CD4-positive, alpha-beta T cell treated with Interleukin-6 for 4 hours (primary cell): Measurements from ENCODE around the gene MTFP1.
"Not testable (repeated sequence)": the region's sequence is repeated elsewhere in the genome, so short reads cannot be mapped to it uniquely, and the experiment has no call there.

Source experiments
- DNase-seq: peaks from one replicate; pipeline ENCODE4 v3.0.0-alpha.2; 2020; ENCODE audit warnings: mixed read lengths

The MTFP1 gene

GRCh38 chr22:30459181-30460052 is 33.8 kb downstream of the MTFP1 start:
- DNase-seq: no peak

GRCh38 chr22:30460147-30460546 is 34.6 kb downstream of the MTFP1 start:
- no peak for DNase-seq

- not testable (repeated sequence) for DNase-seq
These were observed 35.0 kb downstream of the MTFP1 start for GRCh38 chr22:30460555-30460954.

- DNase-seq: no peak
These were observed 43.6 kb downstream of the MTFP1 start for GRCh38 chr22:30469165-30469564.

- no peak for DNase-seq
These were observed 45.1 kb downstream of the MTFP1 start for GRCh38 chr22:30470655-30471054.

- DNase-seq: no peak
These were observed 46.2 kb downstream of the MTFP1 start, which contains the start of gene SEC14L3 for GRCh38 chr22:30471616-30472318. Gene SEC14L3 (minus strand): TSS chr22:30472017. CDS start chr22:30471958, 59 bp downstream.

GRCh38 chr22:30472994-30473720 is 47.6 kb downstream of the MTFP1 start:
- no peak for DNase-seq

GRCh38 chr22:30474121-30474520 is 48.6 kb downstream of the MTFP1 start:
- no peak for DNase-seq

- DNase-seq: no peak
These were observed 49.3 kb downstream of the MTFP1 start for GRCh38 chr22:30474683-30475424.
